GM21528 (cell line): ENCODE measurements around the gene CCDC190.
"Not testable (repeated sequence)": the region's sequence is repeated elsewhere in the genome, so short reads cannot be mapped to it uniquely, and the experiment has no call there.

Experiments used
- ATAC-seq: cut with Tn5 transposase; IDR thresholded peaks from one replicate; pipeline ENCODE4 v1.9.1; 2021; ENCODE audit warnings: mild to moderate bottlenecking, moderate library complexity; ENCODE audit not compliant: unreplicated experiment, low FRiP score

The CCDC190 gene

GRCh38 chr1:162861101-162861500 lies at the start of gene CCDC190:
Gene CCDC190, minus strand, starts transcription at chr1:162861175. Its CDS starts 1,529 bp downstream, at chr1:162859646.
- no peak for ATAC-seq

- no peak for ATAC-seq
These were observed 49.2 kb upstream of the CCDC190 start for GRCh38 chr1:162910161-162910560.

- no peak for ATAC-seq
These were observed 47.8 kb upstream of the CCDC190 start for GRCh38 chr1:162908780-162909179.

- no peak for ATAC-seq
These were observed 47.3 kb upstream of the CCDC190 start for GRCh38 chr1:162908236-162908635.

- no peak for ATAC-seq
These were observed 45.5 kb upstream of the CCDC190 start for GRCh38 chr1:162906485-162906884.

- ATAC-seq, result no peak
These were observed 44.5 kb upstream of the CCDC190 start for GRCh38 chr1:162905174-162906158.

- ATAC-seq, result no peak
These were observed 43.6 kb upstream of the CCDC190 start for GRCh38 chr1:162904579-162904978.

GRCh38 chr1:162904023-162904422 lies 43.0 kb upstream of the CCDC190 start:
- ATAC-seq, result no peak

GRCh38 chr1:162903246-162903645 lies 42.3 kb upstream of the CCDC190 start:
- ATAC-seq, result no peak

GRCh38 chr1:162902416-162902815 lies 41.4 kb upstream of the CCDC190 start:
- no peak for ATAC-seq

GRCh38 chr1:162901243-162901642 lies 40.3 kb upstream of the CCDC190 start:
- ATAC-seq, result no peak

- ATAC-seq, result no peak
These were observed 38.6 kb upstream of the CCDC190 start for GRCh38 chr1:162899422-162900146.

- ATAC-seq, result no peak
These were observed 32.6 kb upstream of the CCDC190 start for GRCh38 chr1:162893612-162893908.

GRCh38 chr1:162892906-162893611 lies 32.1 kb upstream of the CCDC190 start:
- ATAC-seq, result no peak

GRCh38 chr1:162889989-162890388 lies 29.0 kb upstream of the CCDC190 start:
- no peak for ATAC-seq

GRCh38 chr1:162886705-162887104 lies 25.7 kb upstream of the CCDC190 start:
- ATAC-seq, result no peak

- ATAC-seq, result no peak
These were observed 24.3 kb upstream of the CCDC190 start for GRCh38 chr1:162885265-162885664.

GRCh38 chr1:162884831-162885230 lies 23.9 kb upstream of the CCDC190 start:
- no peak for ATAC-seq

- ATAC-seq, result no peak
These were observed 21.3 kb upstream of the CCDC190 start for GRCh38 chr1:162882248-162882674.

GRCh38 chr1:162881590-162881989 lies 20.6 kb upstream of the CCDC190 start:
- ATAC-seq, result no peak

GRCh38 chr1:162880617-162881016 lies 19.6 kb upstream of the CCDC190 start:
- not testable (repeated sequence) for ATAC-seq
